HepG2 (cell line): ENCODE results near the gene MED20. TPM values are rescaled to one million over a fixed set of nuclear protein-coding genes. Genes with fewer than 3 reads are reported as not detected.

Experiments
- KLF11 ChIP-seq: IDR thresholded peaks from 2 replicates; pipeline ENCODE4 v1.6.1; 2016; ENCODE audit warnings: missing compliant biosample characterization
- NFKB2 ChIP-seq: sonication (generic); formaldehyde crosslinking; IDR thresholded peaks from 2 replicates; pipeline ENCODE4 v1.4.0; 2020; ENCODE audit warnings: missing genetic modification reagents, borderline replicate concordance
- RAD21 ChIP-seq: fragments of 450-650 bp; formaldehyde crosslinking; IDR thresholded peaks from 2 replicates; pipeline ENCODE4 v1.5.0; 2020; ENCODE audit warnings: mild to moderate bottlenecking
- TSC22D2 ChIP-seq: sonication (generic); formaldehyde crosslinking; IDR thresholded peaks from 2 replicates; pipeline ENCODE4 v1.5.1; 2020; ENCODE audit warnings: missing genetic modification reagents, mild to moderate bottlenecking, borderline replicate concordance
- ZFP37 ChIP-seq: sonication (generic); formaldehyde crosslinking; IDR thresholded peaks from 2 replicates; pipeline ENCODE4 v1.4.0; 2020; ENCODE audit warnings: missing genetic modification reagents, borderline replicate concordance
- ZKSCAN8 ChIP-seq: IDR thresholded peaks from 2 replicates; pipeline ENCODE4 v1.6.1; 2016; ENCODE audit warnings: borderline replicate concordance, missing genetic modification reagents, missing compliant biosample characterization
- ZNF354B ChIP-seq: sonication (generic); formaldehyde crosslinking; IDR thresholded peaks from 2 replicates; pipeline ENCODE4 v1.8.0; 2022; ENCODE audit warnings: mild to moderate bottlenecking, missing genetic modification reagents
- ZNF367 ChIP-seq: sonication (generic); formaldehyde crosslinking; IDR thresholded peaks from 2 replicates; pipeline ENCODE4 v1.4.0; 2020; ENCODE audit warnings: missing genetic modification reagents, borderline replicate concordance
- ZNF431 ChIP-seq: sonication (generic); formaldehyde crosslinking; IDR thresholded peaks from 2 replicates; pipeline ENCODE4 v1.9.0; 2022; ENCODE audit warnings: missing genetic modification reagents, low read depth, mild to moderate bottlenecking, borderline replicate concordance
- ZNF780A ChIP-seq: sonication (generic); formaldehyde crosslinking; IDR thresholded peaks from 2 replicates; pipeline ENCODE4 v1.8.0; 2022; ENCODE audit warnings: mild to moderate bottlenecking, missing genetic modification reagents, moderate library complexity
- ZNF841 ChIP-seq: sonication (generic); formaldehyde crosslinking; IDR thresholded peaks from 2 replicates; pipeline ENCODE4 v1.8.1; 2023; ENCODE audit warnings: missing genetic modification reagents, borderline replicate concordance
- polyA plus RNA-seq, 8 experiments: library from polyadenylated mRNA; depleted of rRNA in 3 of 8; stranded (reverse) in 7 of 8; unstranded in 1 of 8; fragments of >200 nt; fragmentation: Illumina TruSeq in 4 of 8; extraction: Trizol in 4 of 8; gene quantifications; 2 replicates each; pipeline versions ENCODE4 v1.2.1 to v1.2.3, GENCODE V29; 2011 to 2016; ENCODE audit warnings: low read depth in 4 of 8, missing spikeins in 1 of 8, mixed read lengths in 1 of 8; ENCODE audit not compliant: insufficient read depth in 1 of 8
- total RNA-seq, 5 experiments: library from RNA; depleted of rRNA; stranded (reverse); fragments of >200 nt; fragmentation: Illumina TruSeq; extraction: Trizol; gene quantifications; 2 replicates each; pipeline ENCODE4 v1.2.3, GENCODE V29; 2016; ENCODE audit warnings: low read depth in 1 of 5
- TF ChIP-seq, protein P1 (sequence below): sonication (generic); formaldehyde crosslinking; IDR thresholded peaks from 2 replicates; pipeline ENCODE4 v1.4.0; 2020; ENCODE audit warnings: missing genetic modification reagents
- TF ChIP-seq, protein P2 (sequence below): sonication (generic); formaldehyde crosslinking; IDR thresholded peaks from 2 replicates; pipeline ENCODE4 v1.4.0; 2020; ENCODE audit warnings: missing genetic modification reagents, borderline replicate concordance
- TF ChIP-seq, protein P3 (sequence below): IDR thresholded peaks from 2 replicates; pipeline ENCODE4 v1.6.1; 2016; ENCODE audit warnings: mild to moderate bottlenecking, missing biosample characterization, missing genetic modification reagents
- TF ChIP-seq, protein P4 (sequence below): sonication (generic); formaldehyde crosslinking; IDR thresholded peaks from 2 replicates; pipeline ENCODE4 v1.4.0; 2020; ENCODE audit warnings: missing genetic modification reagents
- TF ChIP-seq, protein P5 (sequence below): sonication (generic); formaldehyde crosslinking; IDR thresholded peaks from 2 replicates; pipeline ENCODE4 v1.9.0; 2021; ENCODE audit warnings: mild to moderate bottlenecking, missing genetic modification reagents

Gene MED20
- total and polyA plus RNA-seq, 2 of the 13 experiments (the other 11 are each of a cell fraction or from before 2014, with no cell fraction given): 28.1 to 41.1 TPM

DNA sequence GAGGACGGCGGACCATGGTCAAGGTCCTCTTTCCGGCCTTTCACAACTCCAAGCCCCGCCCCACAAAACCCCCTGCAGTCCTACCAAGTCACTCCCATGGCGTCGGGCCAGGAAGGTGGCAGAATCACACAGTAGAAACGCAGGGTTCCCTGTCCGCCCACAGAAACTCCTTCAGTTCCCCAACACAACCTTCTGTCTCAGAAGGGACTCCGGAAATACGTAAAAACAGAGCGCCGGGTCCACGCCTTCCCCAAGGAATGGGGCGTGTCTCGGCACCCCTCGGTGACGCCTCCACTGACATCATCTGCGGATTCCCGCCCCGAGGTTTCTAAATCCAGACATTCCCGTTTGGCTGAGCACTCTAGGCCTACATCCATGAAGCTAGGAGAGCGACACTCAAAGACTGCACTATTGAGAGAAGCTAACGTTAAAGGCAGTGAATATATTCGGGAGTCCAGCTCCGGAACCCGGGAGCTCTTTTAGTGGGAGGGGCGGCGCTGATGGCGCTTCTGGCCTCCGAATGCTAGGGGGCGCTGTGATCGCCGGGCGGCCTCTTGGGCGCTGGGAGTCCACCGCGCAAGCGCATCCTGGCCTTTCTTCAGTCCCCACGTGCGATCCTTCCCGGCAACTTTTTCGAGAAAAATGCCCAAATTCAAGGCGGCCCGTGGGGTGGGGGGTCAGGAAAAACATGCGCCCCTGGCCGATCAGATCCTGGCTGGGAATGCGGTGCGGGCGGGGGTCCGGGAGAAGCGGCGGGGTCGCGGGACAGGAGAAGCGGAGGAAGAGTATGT lies at the start of gene MED20, which contains the start of gene BYSL (continued):
- TF ChIP-seq, protein P1, sequence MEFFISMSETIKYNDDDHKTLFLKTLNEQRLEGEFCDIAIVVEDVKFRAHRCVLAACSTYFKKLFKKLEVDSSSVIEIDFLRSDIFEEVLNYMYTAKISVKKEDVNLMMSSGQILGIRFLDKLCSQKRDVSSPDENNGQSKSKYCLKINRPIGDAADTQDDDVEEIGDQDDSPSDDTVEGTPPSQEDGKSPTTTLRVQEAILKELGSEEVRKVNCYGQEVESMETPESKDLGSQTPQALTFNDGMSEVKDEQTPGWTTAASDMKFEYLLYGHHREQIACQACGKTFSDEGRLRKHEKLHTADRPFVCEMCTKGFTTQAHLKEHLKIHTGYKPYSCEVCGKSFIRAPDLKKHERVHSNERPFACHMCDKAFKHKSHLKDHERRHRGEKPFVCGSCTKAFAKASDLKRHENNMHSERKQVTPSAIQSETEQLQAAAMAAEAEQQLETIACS: no peak
- TF ChIP-seq, protein P2, sequence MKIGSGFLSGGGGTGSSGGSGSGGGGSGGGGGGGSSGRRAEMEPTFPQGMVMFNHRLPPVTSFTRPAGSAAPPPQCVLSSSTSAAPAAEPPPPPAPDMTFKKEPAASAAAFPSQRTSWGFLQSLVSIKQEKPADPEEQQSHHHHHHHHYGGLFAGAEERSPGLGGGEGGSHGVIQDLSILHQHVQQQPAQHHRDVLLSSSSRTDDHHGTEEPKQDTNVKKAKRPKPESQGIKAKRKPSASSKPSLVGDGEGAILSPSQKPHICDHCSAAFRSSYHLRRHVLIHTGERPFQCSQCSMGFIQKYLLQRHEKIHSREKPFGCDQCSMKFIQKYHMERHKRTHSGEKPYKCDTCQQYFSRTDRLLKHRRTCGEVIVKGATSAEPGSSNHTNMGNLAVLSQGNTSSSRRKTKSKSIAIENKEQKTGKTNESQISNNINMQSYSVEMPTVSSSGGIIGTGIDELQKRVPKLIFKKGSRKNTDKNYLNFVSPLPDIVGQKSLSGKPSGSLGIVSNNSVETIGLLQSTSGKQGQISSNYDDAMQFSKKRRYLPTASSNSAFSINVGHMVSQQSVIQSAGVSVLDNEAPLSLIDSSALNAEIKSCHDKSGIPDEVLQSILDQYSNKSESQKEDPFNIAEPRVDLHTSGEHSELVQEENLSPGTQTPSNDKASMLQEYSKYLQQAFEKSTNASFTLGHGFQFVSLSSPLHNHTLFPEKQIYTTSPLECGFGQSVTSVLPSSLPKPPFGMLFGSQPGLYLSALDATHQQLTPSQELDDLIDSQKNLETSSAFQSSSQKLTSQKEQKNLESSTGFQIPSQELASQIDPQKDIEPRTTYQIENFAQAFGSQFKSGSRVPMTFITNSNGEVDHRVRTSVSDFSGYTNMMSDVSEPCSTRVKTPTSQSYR (CRISPR knock-in tag): 0 out of 2 replicates have a peak, but pooled peaks have one; percentile 10
- TF ChIP-seq RAD21 (no peak; the same call in 1 of the 2 replicates), KLF11 (no peak; the same call in 1 of the 2 replicates), NFKB2 (CRISPR knock-in tag) (peak; percentile 82; the same call in 1 of the 2 replicates), ZNF780A (CRISPR knock-in tag) (no peak; the same call in 1 of the 2 replicates), TSC22D2 (CRISPR knock-in tag) (peak; percentile 84), ZKSCAN8 (CRISPR knock-in tag) (peak; percentile 28; the same call in 1 of the 2 replicates), ZNF431 (no peak; the same call in 1 of the 2 replicates), ZNF354B (CRISPR knock-in tag) (peak; percentile 94; the same call in 1 of the 2 replicates), ZFP37 (CRISPR knock-in tag) (no peak; the same call in 1 of the 2 replicates), ZNF841 (CRISPR knock-in tag) (no peak), ZNF367 (CRISPR knock-in tag) (peak; percentile 46; the same call in 1 of the 2 replicates)
- TF ChIP-seq, protein P3, sequence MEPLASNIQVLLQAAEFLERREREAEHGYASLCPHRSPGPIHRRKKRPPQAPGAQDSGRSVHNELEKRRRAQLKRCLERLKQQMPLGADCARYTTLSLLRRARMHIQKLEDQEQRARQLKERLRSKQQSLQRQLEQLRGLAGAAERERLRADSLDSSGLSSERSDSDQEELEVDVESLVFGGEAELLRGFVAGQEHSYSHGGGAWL (CRISPR knock-in tag): peak; percentile 95
- TF ChIP-seq, protein P4, sequence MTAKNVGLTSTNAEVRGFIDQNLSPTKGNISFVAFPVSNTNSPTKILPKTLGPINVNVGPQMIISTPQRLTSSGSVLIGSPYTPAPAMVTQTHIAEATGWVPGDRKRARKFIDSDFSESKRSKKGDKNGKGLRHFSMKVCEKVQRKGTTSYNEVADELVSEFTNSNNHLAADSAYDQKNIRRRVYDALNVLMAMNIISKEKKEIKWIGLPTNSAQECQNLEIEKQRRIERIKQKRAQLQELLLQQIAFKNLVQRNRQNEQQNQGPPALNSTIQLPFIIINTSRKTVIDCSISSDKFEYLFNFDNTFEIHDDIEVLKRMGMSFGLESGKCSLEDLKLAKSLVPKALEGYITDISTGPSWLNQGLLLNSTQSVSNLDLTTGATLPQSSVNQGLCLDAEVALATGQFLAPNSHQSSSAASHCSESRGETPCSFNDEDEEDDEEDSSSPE (CRISPR knock-in tag): peak; percentile 78
- TF ChIP-seq, protein P5, sequence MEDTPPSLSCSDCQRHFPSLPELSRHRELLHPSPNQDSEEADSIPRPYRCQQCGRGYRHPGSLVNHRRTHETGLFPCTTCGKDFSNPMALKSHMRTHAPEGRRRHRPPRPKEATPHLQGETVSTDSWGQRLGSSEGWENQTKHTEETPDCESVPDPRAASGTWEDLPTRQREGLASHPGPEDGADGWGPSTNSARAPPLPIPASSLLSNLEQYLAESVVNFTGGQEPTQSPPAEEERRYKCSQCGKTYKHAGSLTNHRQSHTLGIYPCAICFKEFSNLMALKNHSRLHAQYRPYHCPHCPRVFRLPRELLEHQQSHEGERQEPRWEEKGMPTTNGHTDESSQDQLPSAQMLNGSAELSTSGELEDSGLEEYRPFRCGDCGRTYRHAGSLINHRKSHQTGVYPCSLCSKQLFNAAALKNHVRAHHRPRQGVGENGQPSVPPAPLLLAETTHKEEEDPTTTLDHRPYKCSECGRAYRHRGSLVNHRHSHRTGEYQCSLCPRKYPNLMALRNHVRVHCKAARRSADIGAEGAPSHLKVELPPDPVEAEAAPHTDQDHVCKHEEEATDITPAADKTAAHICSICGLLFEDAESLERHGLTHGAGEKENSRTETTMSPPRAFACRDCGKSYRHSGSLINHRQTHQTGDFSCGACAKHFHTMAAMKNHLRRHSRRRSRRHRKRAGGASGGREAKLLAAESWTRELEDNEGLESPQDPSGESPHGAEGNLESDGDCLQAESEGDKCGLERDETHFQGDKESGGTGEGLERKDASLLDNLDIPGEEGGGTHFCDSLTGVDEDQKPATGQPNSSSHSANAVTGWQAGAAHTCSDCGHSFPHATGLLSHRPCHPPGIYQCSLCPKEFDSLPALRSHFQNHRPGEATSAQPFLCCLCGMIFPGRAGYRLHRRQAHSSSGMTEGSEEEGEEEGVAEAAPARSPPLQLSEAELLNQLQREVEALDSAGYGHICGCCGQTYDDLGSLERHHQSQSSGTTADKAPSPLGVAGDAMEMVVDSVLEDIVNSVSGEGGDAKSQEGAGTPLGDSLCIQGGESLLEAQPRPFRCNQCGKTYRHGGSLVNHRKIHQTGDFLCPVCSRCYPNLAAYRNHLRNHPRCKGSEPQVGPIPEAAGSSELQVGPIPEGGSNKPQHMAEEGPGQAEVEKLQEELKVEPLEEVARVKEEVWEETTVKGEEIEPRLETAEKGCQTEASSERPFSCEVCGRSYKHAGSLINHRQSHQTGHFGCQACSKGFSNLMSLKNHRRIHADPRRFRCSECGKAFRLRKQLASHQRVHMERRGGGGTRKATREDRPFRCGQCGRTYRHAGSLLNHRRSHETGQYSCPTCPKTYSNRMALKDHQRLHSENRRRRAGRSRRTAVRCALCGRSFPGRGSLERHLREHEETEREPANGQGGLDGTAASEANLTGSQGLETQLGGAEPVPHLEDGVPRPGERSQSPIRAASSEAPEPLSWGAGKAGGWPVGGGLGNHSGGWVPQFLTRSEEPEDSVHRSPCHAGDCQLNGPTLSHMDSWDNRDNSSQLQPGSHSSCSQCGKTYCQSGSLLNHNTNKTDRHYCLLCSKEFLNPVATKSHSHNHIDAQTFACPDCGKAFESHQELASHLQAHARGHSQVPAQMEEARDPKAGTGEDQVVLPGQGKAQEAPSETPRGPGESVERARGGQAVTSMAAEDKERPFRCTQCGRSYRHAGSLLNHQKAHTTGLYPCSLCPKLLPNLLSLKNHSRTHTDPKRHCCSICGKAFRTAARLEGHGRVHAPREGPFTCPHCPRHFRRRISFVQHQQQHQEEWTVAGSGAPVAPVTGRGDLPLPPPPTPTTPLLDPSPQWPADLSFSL (CRISPR knock-in tag): no peak
